ENCODE data around the gene PP2D1. TPM values are rescaled to one million over a fixed set of nuclear protein-coding genes. Genes with fewer than 3 reads are reported as not detected.

The PP2D1 gene
- total and polyA plus RNA-seq, 2 of the 8 experiments (the other 6 are each of a cell fraction or from before 2014, with no cell fraction given), result not detected

DNA sequence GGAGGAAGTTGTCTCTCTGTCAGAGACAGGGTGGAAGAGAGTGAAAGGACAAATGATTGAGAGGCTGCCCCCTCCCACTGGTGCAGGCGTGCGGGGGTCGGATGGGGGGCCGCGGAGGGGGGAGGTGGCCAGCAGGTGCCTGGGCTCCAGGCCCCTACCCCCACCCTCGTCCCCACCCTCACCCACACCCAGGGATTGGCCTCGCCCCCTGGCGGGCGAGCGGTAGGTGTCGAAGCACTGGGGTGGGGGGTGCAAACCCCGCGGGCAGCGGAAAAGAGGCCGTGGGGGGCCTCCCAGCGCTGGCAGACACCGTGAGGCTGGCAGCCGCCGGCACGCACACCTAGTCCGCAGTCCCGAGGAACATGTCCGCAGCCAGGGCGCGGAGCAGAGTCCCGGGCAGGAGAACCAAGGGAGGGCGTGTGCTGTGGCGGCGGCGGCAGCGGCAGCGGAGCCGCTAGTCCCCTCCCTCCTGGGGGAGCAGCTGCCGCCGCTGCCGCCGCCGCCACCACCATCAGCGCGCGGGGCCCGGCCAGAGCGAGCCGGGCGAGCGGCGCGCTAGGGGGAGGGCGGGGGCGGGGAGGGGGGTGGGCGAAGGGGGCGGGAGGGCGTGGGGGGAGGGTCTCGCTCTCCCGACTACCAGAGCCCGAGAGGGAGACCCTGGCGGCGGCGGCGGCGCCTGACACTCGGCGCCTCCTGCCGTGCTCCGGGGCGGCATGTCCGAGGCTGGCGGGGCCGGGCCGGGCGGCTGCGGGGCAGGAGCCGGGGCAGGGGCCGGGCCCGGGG lies 27.9 kb upstream of the PP2D1 start, which contains the start of gene KAT2B:
Gene KAT2B (plus strand): TSS at position 682 of the 783 bp plus-strand sequence. CDS start 32 bp downstream, at position 714.
- POLR2A ChIA-PET (ENCODE audit: partially characterized antibody), result interaction anchor here (0.9 to 1.4 kb wide), 2 partner anchors 11 to 25 kb away, joined by 3 read pairs; no protein-coding TSS in a partner anchor
- TF ChIP-seq EP300 (IDR thresholded peaks at IDR 0.05; ENCODE audit: borderline replicate concordance in 1 of 2, low read depth in 2 of 2, low read length in 2 of 2), result 0 out of 3 replicates have a peak, but pooled peaks of 1 of the 2 experiments have one; percentile 4
- no peak for TF ChIP-seq MAFK (IDR thresholded peaks at IDR 0.05; ENCODE audit: low read depth, low read length)
- TF ChIP-seq RAD21 (IDR thresholded peaks at IDR 0.05 in 1 of 2, conservative IDR thresholded peaks at IDR 0.05 in 1 of 2; ENCODE audit: low read depth in 2 of 2, low read length in 2 of 2), result peak; percentile 1 to 6; a peak in 1 of 4 replicates
- TF ChIP-seq PHF8 (conservative IDR thresholded peaks at IDR 0.05; ENCODE audit: low read depth, low read length), result no peak
- no peak for TF ChIP-seq GTF2F1 (IDR thresholded peaks at IDR 0.05; ENCODE audit: borderline replicate concordance, low read depth, low read length)
- no peak for TF ChIP-seq CBX8 (IDR thresholded peaks at IDR 0.05; ENCODE audit: borderline replicate concordance, low read depth, low read length)
- TF ChIP-seq BRCA1 (IDR thresholded peaks at IDR 0.05; ENCODE audit: low read depth, low read length), result no peak
- no peak for TF ChIP-seq FOSL1 (IDR thresholded peaks at IDR 0.05; ENCODE audit: insufficient read depth, low read depth, low read length)
- TF ChIP-seq SP4 (IDR thresholded peaks at IDR 0.05; ENCODE audit: low read length), result no peak
- no peak for TF ChIP-seq SP1 (IDR thresholded peaks at IDR 0.05; ENCODE audit: low read depth, low read length)
- no peak for TF ChIP-seq CTBP2 (IDR thresholded peaks at IDR 0.05; ENCODE audit: borderline replicate concordance, insufficient read depth, insufficient read length, low read length)

More for the DNA sequence above, 27.9 kb upstream of the PP2D1 start, which contains the start of gene KAT2B:
- Histone ChIP-seq H3K56ac (replicated peaks; ENCODE audit: insufficient read length, low read depth, low read length) (no peak within 1 kb of the TSS), H4K8ac (ENCODE audit: extremely low read depth, insufficient read depth, low read length) (no peak within 1 kb of the TSS; the same call in 1 of the 2 replicates), H3K4ac (replicated peaks; ENCODE audit: insufficient read length, low read depth, low read length) (no peak within 1 kb of the TSS), H2AFZ (ENCODE audit: low read length) (0 out of 2 replicates have a peak within 1 kb of the TSS, but pooled peaks have one; percentile 52), H3K27ac (ENCODE audit: low read depth, low read length) (no peak within 1 kb of the TSS), H3K36me3 (ENCODE audit: control insufficient read depth in 2 of 4, insufficient read depth in 4 of 4, low read length in 3 of 4) (no peaks in the 10 kb centered on the region), H3K79me1 (ENCODE audit: low read depth, low read length) (no peaks in the 10 kb centered on the region), H2BK20ac (ENCODE audit: low read length) (no peak within 1 kb of the TSS), H4K5ac (ENCODE audit: insufficient read length, low read depth, low read length) (no peak within 1 kb of the TSS), H4K20me1 (replicated peaks in 1 of 2; ENCODE audit: control insufficient read depth in 1 of 2, insufficient read depth in 2 of 2, low read length in 2 of 2) (peaks cover 0 to 7% of the 10 kb centered on the region in 2 experiments), H2BK5ac (ENCODE audit: low read depth, low read length) (no peak within 1 kb of the TSS; the same call in 1 of the 2 replicates), H3K27me3 (replicated peaks in 1 of 4; ENCODE audit: control insufficient read depth in 3 of 4, extremely low read depth in 1 of 4, insufficient read depth in 3 of 4, low read length in 3 of 4) (peaks cover 0 to 8% (median 4%) of the 10 kb centered on the region in 4 experiments; a peak in 2 of 7 replicates), H3K9me3 (ENCODE audit: insufficient read depth in 2 of 2, low read depth in 1 of 2, low read length in 1 of 2) (no peaks in the 10 kb centered on the region), H2BK12ac (ENCODE audit: low read depth, low read length) (no peak within 1 kb of the TSS), H2AK5ac (ENCODE audit: low read depth, low read length) (no peak within 1 kb of the TSS), H3K4me1 (replicated peaks in 1 of 4; ENCODE audit: control insufficient read depth in 3 of 4, insufficient read depth in 4 of 4, low read length in 3 of 4) (peaks cover 0 to 2% (median under 1%) of the 10 kb centered on the region in 4 experiments; a peak in 2 of 7 replicates), H3K4me2 (ENCODE audit: insufficient read depth in 1 of 2, low read depth in 2 of 2, low read length in 2 of 2) (peak within 1 kb of the TSS; percentile 85 to 89), H3K23ac (ENCODE audit: insufficient read length) (no peak within 1 kb of the TSS), H3K23me2 (ENCODE audit: low read depth, low read length) (peaks cover 7% of the 10 kb centered on the region; the same call in 1 of the 2 replicates), H3K79me2 (ENCODE audit: control insufficient read depth in 1 of 2, insufficient read depth in 2 of 2, low read length in 2 of 2) (no peaks in the 10 kb centered on the region), H3K14ac (ENCODE audit: insufficient read length) (no peak within 1 kb of the TSS), H3K18ac (ENCODE audit: extremely low read depth, low read length) (peak within 1 kb of the TSS; percentile 71), H2BK15ac (ENCODE audit: low read length) (no peak within 1 kb of the TSS), H3K9ac (replicated peaks in 1 of 4; ENCODE audit: extremely low read depth in 1 of 4, low read depth in 3 of 4, low read length in 3 of 4) (peak within 1 kb of the TSS in 2 of 4 experiments; percentile 45 to 50; a peak in 1 of 7 replicates), H2BK120ac (replicated peaks; ENCODE audit: low read depth, low read length) (no peak within 1 kb of the TSS), H4K91ac (replicated peaks; ENCODE audit: insufficient read length, low read length) (peak within 1 kb of the TSS; percentile 38), H3K4me3 (ENCODE audit: extremely low read depth in 1 of 4, insufficient read depth in 2 of 4, low read depth in 3 of 4, low read length in 4 of 4) (peak within 1 kb of the TSS; percentile 39 to 82 (median 72))
- FAIRE-seq (no peak), DNase-seq (ENCODE audit: low read depth in 1 of 2, low spot score in 2 of 2) (peak in 1 of 2 experiments; percentile 67)
- WGBS, 2 experiments (ENCODE audit: extremely low coverage in 1 of 2, insufficient coverage in 1 of 2, insufficient read length in 1 of 2, insufficient replicate concordance in 2 of 2, low coverage in 1 of 2, low lambda C conversion rate in 2 of 2, missing lambda C conversion rate in 1 of 2), result no CpG with 5 or more reads among the region's 75 CpGs
- CTCF ChIA-PET (ENCODE audit: partially characterized antibody), result interaction anchor here (0.7 to 1.6 kb wide), 4 partner anchors 28 to 108 kb away, joined by 3 to 6 read pairs (median 4); no protein-coding TSS in a partner anchor

Measured in H1 (cell line).